Naive thymus-derived CD4-positive, alpha-beta T cell (primary cell): ENCODE measurements around the gene SLC39A2. TPM values are rescaled to one million over a fixed set of nuclear protein-coding genes. Genes with fewer than 3 reads are reported as not detected.

Experiments used
- ATAC-seq: fragments of 150-1000 bp; cut with Tn5 transposase; 2 replicates; pipeline ENCODE4 v1.10.0; 2021; ENCODE audit warnings: mild to moderate bottlenecking, moderate library complexity
- CTCF ChIA-PET: fragments of 350-600 bp; sonication (Branson Sonifier 250); formaldehyde crosslinking; loops from one replicate; lab custom pipeline; 2021; ENCODE audit warnings: antibody characterized with exemption; lab: Charles Lee
- POLR2A ChIA-PET: fragments of 350-600 bp; sonication (Branson Sonifier 250); formaldehyde crosslinking; loops from one replicate; lab custom pipeline; 2021; ENCODE audit warnings: antibody characterized with exemption, inconsistent platforms; lab: Charles Lee
- DNase-seq, 9 donors: peaks; one replicate each; pipeline versions ENCODE4 v3.0.0 to v3.0.0-alpha.2; 2020 to 2022; ENCODE audit warnings: mixed read lengths in 1 of 9
- H3K27ac ChIP-seq: one replicate; pipeline ENCODE4 v1.7.0; 2013; ENCODE audit warnings: mild to moderate bottlenecking, low read depth, low read length, moderate library complexity
- H3K27me3 ChIP-seq, 2 donors: one replicate each; pipeline ENCODE4 v1.7.0; 2013; ENCODE audit warnings: low read length in 2 of 2, mild to moderate bottlenecking in 2 of 2, moderate library complexity in 2 of 2; ENCODE audit not compliant: control insufficient read depth in 2 of 2, insufficient read depth in 2 of 2
- H3K36me3 ChIP-seq, 3 experiments: 1 replicate in 2 of 3; 2 replicates in 1 of 3; pipeline ENCODE4 v1.7.0; 2013; ENCODE audit warnings: low read length in 3 of 3, mild to moderate bottlenecking in 3 of 3, moderate library complexity in 1 of 3; ENCODE audit not compliant: insufficient read depth in 3 of 3, control insufficient read depth in 2 of 3
- H3K4me1 ChIP-seq, 2 donors: one replicate each; pipeline ENCODE4 v1.7.0; 2013; ENCODE audit warnings: low read length in 2 of 2, mild to moderate bottlenecking in 2 of 2, moderate library complexity in 1 of 2; ENCODE audit not compliant: control insufficient read depth in 2 of 2, insufficient read depth in 2 of 2
- H3K4me3 ChIP-seq: 2 replicates; pipeline ENCODE4 v1.7.0; 2013; ENCODE audit warnings: mild to moderate bottlenecking, low read length
- H3K9me3 ChIP-seq, 3 experiments: 1 replicate in 2 of 3; 2 replicates in 1 of 3; pipeline ENCODE4 v1.7.0; 2013; ENCODE audit warnings: low read length in 3 of 3; ENCODE audit not compliant: control insufficient read depth in 2 of 3
- H3K27ac Mint-ChIP-seq, 9 donors: one replicate each; pipeline ENCODE4 v1.8.0; 2020 to 2022; ENCODE audit warnings: mixed read lengths in 9 of 9, mild to moderate bottlenecking in 8 of 9, moderate library complexity in 5 of 9, inconsistent platforms in 2 of 9
- H3K27me3 Mint-ChIP-seq, 5 donors: one replicate each; pipeline ENCODE4 v1.8.0; 2021 to 2022; ENCODE audit warnings: mixed read lengths in 5 of 5, mild to moderate bottlenecking in 1 of 5
- H3K36me3 Mint-ChIP-seq, 5 donors: one replicate each; pipeline ENCODE4 v1.8.0; 2020 to 2022; ENCODE audit warnings: mixed read lengths in 5 of 5, mild to moderate bottlenecking in 3 of 5, inconsistent platforms in 1 of 5
- H3K4me1 Mint-ChIP-seq, 7 donors: one replicate each; pipeline ENCODE4 v1.8.0; 2020 to 2022; ENCODE audit warnings: mixed read lengths in 7 of 7, mild to moderate bottlenecking in 3 of 7, inconsistent platforms in 1 of 7
- H3K4me3 Mint-ChIP-seq, 10 donors: one replicate each; pipeline ENCODE4 v1.8.0; 2020 to 2022; ENCODE audit warnings: mild to moderate bottlenecking in 10 of 10, mixed read lengths in 10 of 10, moderate library complexity in 6 of 10, inconsistent platforms in 2 of 10
- H3K9me3 Mint-ChIP-seq, 11 donors: one replicate each; pipeline ENCODE4 v1.8.0; 2020 to 2022; ENCODE audit warnings: mixed read lengths in 11 of 11, mild to moderate bottlenecking in 4 of 11, inconsistent platforms in 1 of 11, moderate library complexity in 1 of 11
- intact Hi-C, 2 donors: fragments of 100-400 bp; cut with micrococcal nuclease; formaldehyde crosslinking; loops; one replicate each; pipeline ENCODE4 v1.15.1; 2023
- polyA plus RNA-seq, 2 donors: library from polyadenylated mRNA; unstranded; fragments of 300-500 nt; fragmentation: Illumina TruSeq; gene quantifications; one replicate each; pipeline ENCODE4 v1.2.3, GENCODE V29; 2021
- total RNA-seq, 6 experiments: library from RNA in 5 of 6; stranded (reverse) in 5 of 6; gene quantifications; 1 replicate in 5 of 6; 2 replicates in 1 of 6; pipeline ENCODE4 v1.2.3 and lab custom pipeline; 2021 to 2026

Gene SLC39A2
- total and polyA plus RNA-seq, 7 experiments from 2014 or later: 0.36 to 0.81 TPM; not detected in 5

GRCh38 chr14:21025371-21026273 lies 26.5 kb downstream of the SLC39A2 start:
- DNase-seq: peak in 1 of 9 donors; percentile 13
- POLR2A ChIA-PET: no interaction called here
- H3K9me3 ChIP-seq: no peaks in the 10 kb centered on the region
- H3K27me3 Mint-ChIP-seq: peaks cover 0 to 47% (median 0%) of the 10 kb centered on the region in 5 donors
- CTCF ChIA-PET: interaction anchor here (0.7 to 1.5 kb wide), 4 partner anchors 10 to 27 kb away, joined by 3 to 6 read pairs (median 4); partner anchors contain the start of gene SLC39A2
- peak overlapping the region; percentile 68 for H3K4me3 ChIP-seq
- peak overlapping the region in 8 of 9 donors; percentile 28 to 92 (median 76) for H3K27ac Mint-ChIP-seq
- no peaks in the 10 kb centered on the region for H3K27me3 ChIP-seq
- ATAC-seq: no peak
- H3K4me1 ChIP-seq: peaks cover 7 to 13% of the 10 kb centered on the region in 2 donors
- H3K4me3 Mint-ChIP-seq: peak overlapping the region; percentile 84 to 97 (median 92)
- H3K4me1 Mint-ChIP-seq: peaks cover 7 to 28% (median 23%) of the 10 kb centered on the region in 7 donors
- peaks cover 0 to 9% (median 0%) of the 10 kb centered on the region in 5 donors for H3K36me3 Mint-ChIP-seq
- H3K9me3 Mint-ChIP-seq: no peaks in the 10 kb centered on the region
- peak overlapping the region; percentile 40 for H3K27ac ChIP-seq
- H3K36me3 ChIP-seq: peaks cover 0 to 11% (median 0%) of the 10 kb centered on the region in 3 experiments
- intact Hi-C loops: loop anchor here (1.0 to 5.0 kb wide), 8 partner anchors 11 to 79 kb away; partner anchors contain the start of genes ARHGEF40 (in 1 of the 2) and METTL17 (in 1 of the 2)

GRCh38 chr14:21026274-21026987 lies 27.3 kb downstream of the SLC39A2 start:
- peaks cover 0 to 3% (median 0%) of the 10 kb centered on the region in 5 donors for H3K36me3 Mint-ChIP-seq
- H3K4me1 Mint-ChIP-seq: peaks cover 7 to 28% (median 23%) of the 10 kb centered on the region in 7 donors

GRCh38 chr14:21026988-21027315 lies 27.9 kb downstream of the SLC39A2 start:
- peaks cover 0 to 50% (median 0%) of the 10 kb centered on the region in 5 donors for H3K27me3 Mint-ChIP-seq
- intact Hi-C loops: loop anchor here in 1 of 2 donors (5.0 kb wide), 1 partner anchor 45 kb away; the partner anchor contains the start of gene ARHGEF40
- Histone ChIP-seq H3K27me3 (no peaks in the 10 kb centered on the region), H3K4me3 (no peak overlapping the region), H3K9me3 (no peaks in the 10 kb centered on the region), H3K4me1 (peaks cover 7 to 13% of the 10 kb centered on the region in 2 donors), H3K36me3 (no peaks in the 10 kb centered on the region), H3K27ac (no peak overlapping the region)
- H3K27ac Mint-ChIP-seq: peak overlapping the region in 6 of 9 donors; percentile 5 to 69 (median 36)
- H3K9me3 Mint-ChIP-seq: no peaks in the 10 kb centered on the region
- ATAC-seq: no peak
- DNase-seq: no peak
- peaks cover 7 to 28% (median 23%) of the 10 kb centered on the region in 7 donors for H3K4me1 Mint-ChIP-seq
- CTCF ChIA-PET: interaction anchor here (1.5 kb wide), 1 partner anchor 11 kb away, joined by 3 read pairs; no protein-coding TSS in a partner anchor
- POLR2A ChIA-PET: no interaction called here
- no peaks in the 10 kb centered on the region for H3K36me3 Mint-ChIP-seq
- peak overlapping the region in 9 of 10 donors; percentile 8 to 79 (median 30) for H3K4me3 Mint-ChIP-seq

More at GRCh38 chr14:21026274-21026987, 27.3 kb downstream of the SLC39A2 start:
- DNase-seq (no peak), ATAC-seq (no peak)
- Histone ChIP-seq H3K4me1 (peaks cover 7 to 13% of the 10 kb centered on the region in 2 donors), H3K4me3 (no peak overlapping the region), H3K27me3 (no peaks in the 10 kb centered on the region), H3K36me3 (peaks cover 0 to 3% (median 0%) of the 10 kb centered on the region in 3 experiments), H3K9me3 (no peaks in the 10 kb centered on the region), H3K27ac (no peak overlapping the region)
- Mint-ChIP-seq H3K27me3 (peaks cover 0 to 46% (median 0%) of the 10 kb centered on the region in 5 donors), H3K27ac (peak overlapping the region in 7 of 9 donors; percentile 21 to 69 (median 51)), H3K9me3 (no peaks in the 10 kb centered on the region), H3K4me3 (peak overlapping the region; percentile 24 to 97 (median 89))
- ChIA-PET POLR2A (no interaction called here), CTCF (interaction anchor here (0.7 to 1.5 kb wide), 4 partner anchors 9 to 27 kb away, joined by 3 to 6 read pairs (median 4); partner anchors contain the start of gene SLC39A2)
- intact Hi-C loops: loop anchor here in 1 of 2 donors (5.0 kb wide), 1 partner anchor 46 kb away; the partner anchor contains the start of gene ARHGEF40

- no peaks in the 10 kb centered on the region for H3K4me1 ChIP-seq
- no peak for ATAC-seq
- no peak within 1 kb of the TSS for H3K4me3 ChIP-seq
- ChIA-PET CTCF (interaction anchor here (10.2 kb wide), 1 partner anchor 13 kb away, joined by 99 read pairs; no protein-coding TSS in a partner anchor), POLR2A (no interaction called here)
- H3K27ac ChIP-seq: no peak within 1 kb of the TSS
- H3K36me3 ChIP-seq: no peaks in the 10 kb centered on the region
- DNase-seq: no peak
- H3K27me3 ChIP-seq: no peaks in the 10 kb centered on the region
- Mint-ChIP-seq H3K36me3 (no peaks in the 10 kb centered on the region), H3K9me3 (no peaks in the 10 kb centered on the region), H3K27ac (peak within 1 kb of the TSS in 1 of 9 donors; percentile 16), H3K4me1 (peaks cover 0 to 5% (median 0%) of the 10 kb centered on the region in 7 donors), H3K4me3 (no peak within 1 kb of the TSS), H3K27me3 (peaks cover 0 to 33% (median 0%) of the 10 kb centered on the region in 5 donors)
- intact Hi-C loops: loop anchor here in 1 of 2 donors (5.0 kb wide), 1 partner anchor 42 kb away; the partner anchor contains the start of gene ARHGEF40
- H3K9me3 ChIP-seq: no peaks in the 10 kb centered on the region
Measured at GRCh38 chr14:21029917-21030316, 30.8 kb downstream of the SLC39A2 start, which contains the start of gene TPPP2. TSS of gene TPPP2 (plus strand) at chr14:21030217. CDS start at chr14:21030582, 365 bp downstream.

- Histone ChIP-seq H3K27ac (no peak overlapping the region), H3K4me1 (no peaks in the 10 kb centered on the region), H3K36me3 (no peaks in the 10 kb centered on the region), H3K9me3 (no peaks in the 10 kb centered on the region), H3K27me3 (no peaks in the 10 kb centered on the region), H3K4me3 (no peak overlapping the region)
- Mint-ChIP-seq H3K36me3 (no peaks in the 10 kb centered on the region), H3K4me3 (no peak overlapping the region), H3K9me3 (no peaks in the 10 kb centered on the region), H3K4me1 (peaks cover 0 to 5% (median 0%) of the 10 kb centered on the region in 7 donors), H3K27me3 (peaks cover 0 to 30% (median 0%) of the 10 kb centered on the region in 5 donors), H3K27ac (peak overlapping the region in 1 of 9 donors; percentile 16)
- ChIA-PET POLR2A (no interaction called here), CTCF (interaction anchor here (10.2 kb wide), 1 partner anchor 14 kb away, joined by 99 read pairs; no protein-coding TSS in a partner anchor)
- no peak for DNase-seq
- intact Hi-C loops: no loop called here
- ATAC-seq: no peak
Measured at GRCh38 chr14:21030531-21030930, 31.4 kb downstream of the SLC39A2 start.
